GM10248 (cell line): ENCODE data around the gene POU5F1.

ENCODE experiments used
- CTCF ChIA-PET: fragments of 300-600 bp; sonication (Branson Sonifier 250); formaldehyde crosslinking; extraction: SDS; loops from one replicate; lab custom pipeline; 2021; ENCODE audit warnings: antibody characterized with exemption; lab: Yijun Ruan, JAX
- POLR2A ChIA-PET: fragments of 350-650 bp; sonication (Branson Sonifier 250); formaldehyde crosslinking; extraction: SDS; loops from one replicate; lab custom pipeline; 2020; ENCODE audit warnings: antibody characterized with exemption; lab: Yijun Ruan, JAX
- DNase-seq: peaks from one replicate; pipeline ENCODE4 v3.0.0; 2012; ENCODE audit errors: extremely low spot score
- CTCF ChIP-seq: IDR thresholded peaks from 2 replicates; pipeline ENCODE4 v1.5.1; 2012; ENCODE audit warnings: mild to moderate bottlenecking, low read depth; ENCODE audit errors: extremely low read depth, missing control alignments, control extremely low read depth

POU5F1 gene

GRCh38 chr6:31179896-31180295, 9.4 kb upstream of the POU5F1 start:
- ChIA-PET CTCF (no interaction called here), POLR2A (no interaction called here)
- no peak for TF ChIP-seq CTCF
- DNase-seq: no peak

DNA sequence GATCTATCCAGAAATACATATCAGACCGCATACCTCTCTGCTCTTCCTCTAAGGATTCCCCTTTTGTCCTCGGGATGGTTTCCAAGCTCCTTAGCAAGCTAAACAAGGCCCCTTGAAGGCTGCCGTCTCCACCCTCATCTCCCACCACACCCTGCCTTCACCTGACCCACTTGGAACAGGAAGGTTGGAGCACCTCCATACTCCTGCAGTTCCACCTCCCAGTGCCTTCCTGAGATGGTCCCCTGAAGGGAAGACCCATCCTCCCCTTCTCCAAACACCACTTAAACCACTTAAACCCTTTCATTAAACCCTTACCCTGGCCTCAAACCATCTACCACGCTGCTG, 8.5 kb upstream of the POU5F1 start:
- POLR2A ChIA-PET: no interaction called here
- CTCF ChIA-PET: no interaction called here
- TF ChIP-seq CTCF: no peak
- no peak for DNase-seq

DNA sequence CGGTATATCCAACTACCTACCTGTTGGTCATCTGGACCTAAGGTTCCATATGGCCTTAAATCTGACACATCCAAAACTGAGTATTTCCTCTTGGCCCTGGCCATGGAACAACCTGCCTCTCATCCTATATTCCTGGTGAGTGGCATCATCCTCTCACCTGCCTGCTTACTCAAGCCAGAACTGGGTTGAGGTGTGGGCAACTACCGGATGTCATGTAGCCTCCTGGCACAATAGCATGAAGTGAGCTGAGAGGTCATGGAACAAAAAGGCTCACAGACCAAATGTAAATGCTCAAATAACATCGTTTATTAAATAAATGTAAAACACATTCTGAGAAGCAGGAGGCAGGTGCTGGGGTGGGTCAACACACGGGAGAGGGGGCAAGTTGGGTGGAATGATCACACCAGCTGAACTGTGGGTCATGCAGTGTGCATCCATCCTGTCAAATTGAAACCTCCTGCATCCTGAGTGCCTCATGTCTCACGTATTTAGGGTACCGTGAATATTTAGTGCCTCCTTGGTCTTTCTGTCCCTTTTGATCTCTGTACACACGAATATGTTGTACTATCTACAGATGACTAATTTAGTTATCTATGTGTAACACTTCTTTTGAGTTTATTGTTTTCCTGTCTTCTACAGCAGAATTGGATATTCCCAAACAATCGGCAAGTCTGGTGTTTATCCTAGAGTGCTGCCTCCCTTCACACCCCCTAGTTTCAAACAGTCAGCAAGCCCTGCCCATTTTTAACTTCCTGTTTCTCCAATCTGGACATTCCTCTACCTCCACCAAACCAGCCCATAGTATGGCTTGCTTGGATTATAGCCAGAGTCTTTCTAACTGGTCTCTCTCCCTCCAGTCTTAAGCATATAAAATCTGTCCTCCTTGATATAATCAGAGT, 7.9 kb upstream of the POU5F1 start:
- DNase-seq: no peak
- CTCF ChIA-PET: interaction anchor here (0.6 to 2.9 kb wide), 4 partner anchors 10 to 25 kb away, joined by 3 to 15 read pairs (median 6); no protein-coding TSS in a partner anchor
- no peak for TF ChIP-seq CTCF
- POLR2A ChIA-PET: no interaction called here

- TF ChIP-seq CTCF: no peak
- CTCF ChIA-PET: interaction anchor here (2.2 to 2.9 kb wide), 2 partner anchors 10 to 16 kb away, joined by 8 to 15 read pairs; no protein-coding TSS in a partner anchor
- POLR2A ChIA-PET: no interaction called here
- no peak for DNase-seq
These were observed 5.5 kb upstream of the POU5F1 start for GRCh38 chr6:31175971-31176370.

GRCh38 chr6:31174378-31174777, 3.9 kb upstream of the POU5F1 start:
- no peak for DNase-seq
- ChIA-PET CTCF (no interaction called here), POLR2A (no interaction called here)
- no peak for TF ChIP-seq CTCF

DNA sequence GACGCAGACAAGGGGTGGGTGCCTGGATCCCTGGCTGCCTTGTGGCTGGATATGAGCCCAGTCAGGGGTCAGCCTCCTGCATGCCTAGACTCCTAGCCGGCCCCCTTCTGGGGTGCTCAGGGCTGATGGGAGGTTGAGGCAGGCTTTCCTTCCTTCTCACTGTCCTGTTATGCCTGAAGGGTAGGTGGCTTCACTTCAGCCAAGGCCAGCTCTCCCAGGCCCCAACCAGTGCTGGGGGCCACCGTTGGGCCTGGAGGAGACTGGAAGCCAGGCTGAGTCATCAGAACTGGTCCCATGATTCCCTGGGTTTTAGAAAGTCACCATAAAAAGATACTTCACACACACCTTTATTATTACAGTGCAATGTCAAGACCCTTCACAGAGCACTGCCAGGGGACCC, 2.9 kb upstream of the POU5F1 start:
- DNase-seq: no peak
- TF ChIP-seq CTCF: no peak
- CTCF ChIA-PET: no interaction called here
- POLR2A ChIA-PET: no interaction called here
